Motor neuron (in vitro differentiated cells): ENCODE results near the gene PBX3. TPM values are rescaled to one million over a fixed set of nuclear protein-coding genes. Genes with fewer than 3 reads are reported as not detected.
A peak's percentile ranks its signal among the peaks of the same experiment; 100 is the strongest.

Experiments used
- ATAC-seq, 8 experiments: fragments of 200-7000 bp; cut with Tn5 transposase; replicated peaks in 6 of 8; 2 replicates each; pipeline ENCODE4 v1.8.0; 2021; ENCODE audit warnings: mild to moderate bottlenecking in 8 of 8, moderate library complexity in 8 of 8
- H3K27ac ChIP-seq, 2 donors: fragments of 250-450 bp; sonication (Bioruptor Pico); 2 replicates each; pipeline ENCODE4 v1.9.0; 2021; ENCODE audit warnings: antibody characterized with exemption in 2 of 2, mild to moderate bottlenecking in 2 of 2, moderate library complexity in 1 of 2
- H3K4me1 ChIP-seq, 2 donors: fragments of 250-450 bp; sonication (Bioruptor Pico); replicated peaks in 1 of 2; 2 replicates each; pipeline ENCODE4 v1.6.1; 2021; ENCODE audit warnings: antibody characterized with exemption in 2 of 2, mild to moderate bottlenecking in 2 of 2, moderate library complexity in 1 of 2
- H3K4me3 ChIP-seq, 5 donors: fragments of 250-450 bp; sonication (Bioruptor Pico); 2 replicates each; pipeline ENCODE4 v1.9.0; 2021; ENCODE audit warnings: antibody characterized with exemption in 5 of 5, mild to moderate bottlenecking in 5 of 5, moderate library complexity in 4 of 5
- WGBS, 10 experiments: fragments of 450-650 bp; shearing (Covaris generic); methylation state at CpG; one replicate each; pipeline ENCODE4 v1.0.0; 2022; 5-methylcytosine and 5-hydroxymethylcytosine counted together
- in situ Hi-C, 9 experiments: fragments of 400-800 bp; cut with MboI; loops; one replicate each; pipeline ENCODE4 v1.15.0; 2021; ENCODE audit warnings: low sequenced_read_pairs in 9 of 9, low pct_unique_long_range_greater_than_20kb in 2 of 9; ENCODE audit not compliant: unreplicated experiment in 9 of 9
- total RNA-seq, 8 experiments: library from RNA; unstranded; fragments of 300-600 nt; gene quantifications; 2 replicates each; pipeline versions ENCODE4 v1.2.3 to v1.2.4, GENCODE V29; 2022

The PBX3 gene
- total RNA-seq = 100 to 1,000 TPM in 3 of 8 experiments, 10 to 100 TPM in 5; 24.0 to 157 (median 75.5) TPM

GRCh38 chr9:125747053-125747764 lies at the start of gene PBX3:
Gene PBX3 (plus strand): TSS chr9:125747373.
- ATAC-seq = peak in 6 of 8 experiments; percentile 3 to 12 (median 4)
- WGBS, 10 experiments = 20% methylated on average over 1 of the region's 107 CpGs; no CpG with 5 or more reads in 9 of the 10 experiments
- Histone ChIP-seq H3K4me3 (peak within 1 kb of the TSS; percentile 77 to 100 (median 92)), H3K27ac (peak within 1 kb of the TSS; percentile 91 to 92), H3K4me1 (peaks cover 8 to 9% of the 10 kb centered on the region in 2 donors)
- in situ Hi-C loops = loop anchor here in 2 of 9 experiments (25.0 kb wide), 1 partner anchor 335 kb away; no protein-coding TSS in a partner anchor

DNA sequence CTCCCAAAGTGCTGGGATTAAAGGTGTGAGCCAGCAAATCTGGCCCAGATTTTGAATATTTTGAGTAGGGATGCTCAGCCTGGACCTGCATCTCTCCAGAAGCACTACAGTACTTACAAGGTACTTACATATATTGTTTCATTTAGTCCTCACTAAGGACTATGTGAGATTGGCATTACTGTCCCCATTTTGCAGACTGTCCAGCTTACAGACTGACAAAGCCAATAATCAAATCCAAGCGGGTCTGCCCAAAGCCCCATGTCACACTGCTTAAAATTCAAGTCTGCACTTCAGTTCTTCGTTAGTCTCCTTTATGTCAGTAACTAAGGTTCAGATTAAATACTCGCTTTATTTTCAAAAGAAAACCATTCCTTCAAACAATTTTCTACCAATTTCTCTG lies 47.3 kb upstream of the PBX3 start:
- no peak for ATAC-seq
- peaks cover 7 to 20% of the 10 kb centered on the region in 2 donors for H3K4me1 ChIP-seq
- no peak overlapping the region for H3K27ac ChIP-seq
- WGBS, 10 experiments = 80 to 100% (median 99%) methylated on average over 1 to 3 of the region's 3 CpGs; no CpG with 5 or more reads in 2 of the 10 experiments
- in situ Hi-C loops = no loop called here
- no peak overlapping the region for H3K4me3 ChIP-seq

DNA sequence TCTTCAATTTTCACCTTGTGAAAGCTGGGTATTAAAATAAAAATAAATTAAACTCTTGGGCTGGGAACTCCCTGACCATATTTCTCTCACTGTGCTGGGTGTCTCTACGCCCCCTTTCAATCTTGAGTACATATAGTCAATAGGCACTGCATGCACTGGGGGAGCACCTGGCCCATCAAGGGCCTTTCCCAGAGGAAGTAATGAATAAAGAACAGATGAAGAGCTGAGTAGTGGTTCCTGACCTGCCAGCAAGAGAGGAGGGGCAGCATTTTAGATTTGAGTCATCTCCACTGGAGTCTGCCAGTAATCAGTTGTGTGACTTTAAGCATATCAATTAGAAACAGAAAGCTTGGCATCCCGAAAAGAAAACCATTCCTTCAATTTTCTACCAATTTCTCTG lies 46.4 kb upstream of the PBX3 start:
- WGBS, 10 experiments = 0 to 100% (median 37%) methylated on average over 1 to 2 of the region's 2 CpGs; no CpG with 5 or more reads in 2 of the 10 experiments
- H3K4me1 ChIP-seq = peaks cover 7 to 22% of the 10 kb centered on the region in 2 donors
- H3K4me3 ChIP-seq = peak overlapping the region in 1 of 5 donors; percentile 6
- ATAC-seq = peak; percentile 47 to 93 (median 77)
- in situ Hi-C loops = no loop called here
- H3K27ac ChIP-seq = no peak overlapping the region

DNA sequence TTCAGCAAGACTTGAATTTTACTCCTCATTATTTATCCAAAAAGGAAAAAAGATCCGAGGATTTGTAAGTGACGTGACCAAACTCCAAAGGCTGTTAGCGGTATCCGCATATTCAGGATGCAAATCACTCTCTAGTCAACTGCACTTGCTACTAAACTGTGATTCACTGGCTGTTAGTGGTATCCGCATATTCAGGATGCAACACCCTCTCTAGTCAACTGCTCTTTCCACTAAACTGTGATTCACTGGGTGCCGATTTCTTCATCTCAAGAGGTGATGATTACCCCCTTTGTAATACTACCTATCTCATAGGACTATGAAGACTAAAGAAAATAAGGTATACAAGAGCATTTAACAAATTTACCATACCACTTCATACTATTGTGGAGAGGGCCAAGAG lies 45.8 kb upstream of the PBX3 start:
- H3K4me3 ChIP-seq = peak overlapping the region in 1 of 5 donors; percentile 6
- peaks cover 7 to 27% of the 10 kb centered on the region in 2 donors for H3K4me1 ChIP-seq
- ATAC-seq = peak; percentile 58 to 99 (median 82)
- in situ Hi-C loops = no loop called here
- H3K27ac ChIP-seq = no peak overlapping the region
- WGBS, 10 experiments = 0 to 56% (median 6%) methylated on average over 2 to 6 of the region's 6 CpGs; no CpG with 5 or more reads in 1 of the 10 experiments

DNA sequence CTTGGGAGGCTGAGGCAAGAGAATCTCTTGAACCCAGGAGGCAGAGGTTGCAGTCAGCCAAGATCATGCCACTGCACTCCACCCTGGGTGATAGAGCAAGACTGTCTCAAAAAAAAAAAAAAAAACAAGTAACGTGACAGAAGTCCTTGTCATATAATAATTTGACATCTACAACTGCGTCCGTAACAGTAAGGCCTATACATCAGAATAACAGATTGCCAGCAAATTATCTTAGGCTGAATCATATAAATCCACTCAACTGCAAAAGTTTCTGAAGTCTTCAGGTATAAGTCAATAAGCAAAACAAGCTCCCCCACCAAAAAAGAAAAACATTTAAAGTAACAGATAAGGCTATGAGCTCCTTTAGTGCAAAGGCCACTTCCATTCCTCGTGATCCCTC lies 43.5 kb upstream of the PBX3 start:
- Histone ChIP-seq H3K4me1 (peaks cover 10 to 30% of the 10 kb centered on the region in 2 donors), H3K4me3 (no peak overlapping the region), H3K27ac (no peak overlapping the region)
- in situ Hi-C loops = no loop called here
- 76 to 100% (median 88%) methylated on average over 1 to 4 of the region's 4 CpGs for WGBS, 10 experiments
- no peak for ATAC-seq

DNA sequence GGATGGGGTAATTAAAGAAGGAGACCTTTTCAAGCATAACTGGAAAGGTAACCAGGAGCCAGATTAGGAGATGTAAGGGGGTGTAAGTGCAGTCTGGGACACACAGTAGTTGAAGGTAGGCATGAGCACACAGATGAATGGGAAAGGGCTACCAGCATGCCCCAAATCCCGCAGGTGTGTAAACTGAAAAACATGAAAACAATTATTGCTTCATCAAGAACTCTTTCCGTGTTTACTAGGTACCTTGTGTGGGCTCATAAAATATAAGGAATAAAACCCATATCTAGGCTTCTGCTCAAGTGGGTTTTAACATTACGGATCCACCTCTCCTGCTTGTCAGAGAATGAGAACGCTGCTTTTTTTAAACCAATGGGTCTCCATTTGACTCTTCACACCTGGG lies 41.3 kb upstream of the PBX3 start:
- no peak for ATAC-seq
- Histone ChIP-seq H3K27ac (no peak overlapping the region), H3K4me1 (peaks cover 6 to 24% of the 10 kb centered on the region in 2 donors), H3K4me3 (peak overlapping the region in 4 of 5 donors; percentile 65 to 85 (median 78))
- 50 to 100% (median 80%) methylated on average over 1 to 4 of the region's 4 CpGs; no CpG with 5 or more reads in 1 of the 10 experiments for WGBS, 10 experiments
- in situ Hi-C loops = no loop called here

DNA sequence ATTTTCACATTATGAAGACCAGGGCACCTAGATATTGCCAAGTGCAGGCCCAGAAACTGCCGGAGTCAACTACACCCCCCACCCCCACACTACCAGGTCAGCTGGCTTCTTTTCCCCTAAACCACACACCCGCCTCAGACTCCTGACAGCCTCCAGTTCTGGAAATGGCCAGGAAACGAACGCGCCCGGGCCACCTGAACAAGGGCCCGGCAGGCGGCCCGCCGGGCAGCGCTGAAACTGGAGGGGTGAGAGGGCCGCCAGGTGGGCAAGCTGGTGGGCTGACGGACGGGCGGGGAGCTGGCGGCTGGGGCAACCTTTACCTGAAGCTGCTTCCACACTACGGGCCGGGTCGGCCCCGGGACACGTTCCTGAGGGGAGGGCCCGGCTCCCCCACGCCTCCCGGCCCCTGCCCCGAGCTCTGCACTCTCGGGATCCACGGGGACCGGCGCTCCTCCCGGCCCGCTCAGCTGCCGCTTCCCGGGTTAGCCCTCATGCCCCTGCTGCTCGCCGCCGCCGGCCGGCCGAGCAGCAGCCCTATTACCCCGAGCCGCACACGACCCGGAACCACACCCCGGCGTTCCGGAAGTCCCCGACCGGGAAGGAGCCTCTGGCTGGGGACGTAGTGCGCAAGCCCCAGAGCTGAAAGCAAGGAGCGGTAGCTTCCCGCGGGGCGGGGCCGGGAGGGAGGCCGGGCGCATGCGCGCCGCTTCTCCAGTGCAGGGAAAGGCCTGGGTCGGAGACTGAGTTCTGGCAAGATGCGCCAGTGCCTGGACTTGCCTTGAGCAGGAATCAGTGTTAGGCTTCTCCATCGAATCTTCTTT lies 40.3 kb upstream of the PBX3 start, which contains the start of gene MAPKAP1:
TSS of gene MAPKAP1 (minus strand) at position 558 of the 821 bp plus-strand sequence. CDS start 34,634 bp downstream, outside the sequence.
- peak; percentile 99 to 100 (median 100) for ATAC-seq
- H3K27ac ChIP-seq = peak within 1 kb of the TSS; percentile 47 to 74
- WGBS, 10 experiments = 0 to 6% (median 0%) methylated on average over 1 to 3 of the region's 63 CpGs; no CpG with 5 or more reads in 5 of the 10 experiments
- H3K4me1 ChIP-seq = peaks cover 3 to 14% of the 10 kb centered on the region in 2 donors
- in situ Hi-C loops = no loop called here
- peak within 1 kb of the TSS; percentile 65 to 85 (median 76) for H3K4me3 ChIP-seq

- 0 to 60% (median 45%) methylated on average over 1 to 2 of the region's 4 CpGs; no CpG with 5 or more reads in 2 of the 10 experiments for WGBS, 10 experiments
- peaks cover 3 to 11% of the 10 kb centered on the region in 2 donors for H3K4me1 ChIP-seq
- ATAC-seq = peak in 3 of 8 experiments; percentile 9 to 14 (median 10)
- in situ Hi-C loops = no loop called here
- peak overlapping the region in 4 of 5 donors; percentile 8 to 85 (median 74) for H3K4me3 ChIP-seq
- peak overlapping the region; percentile 3 to 74 for H3K27ac ChIP-seq
These were observed 39.7 kb upstream of the PBX3 start for GRCh38 chr9:125707472-125707804.

DNA sequence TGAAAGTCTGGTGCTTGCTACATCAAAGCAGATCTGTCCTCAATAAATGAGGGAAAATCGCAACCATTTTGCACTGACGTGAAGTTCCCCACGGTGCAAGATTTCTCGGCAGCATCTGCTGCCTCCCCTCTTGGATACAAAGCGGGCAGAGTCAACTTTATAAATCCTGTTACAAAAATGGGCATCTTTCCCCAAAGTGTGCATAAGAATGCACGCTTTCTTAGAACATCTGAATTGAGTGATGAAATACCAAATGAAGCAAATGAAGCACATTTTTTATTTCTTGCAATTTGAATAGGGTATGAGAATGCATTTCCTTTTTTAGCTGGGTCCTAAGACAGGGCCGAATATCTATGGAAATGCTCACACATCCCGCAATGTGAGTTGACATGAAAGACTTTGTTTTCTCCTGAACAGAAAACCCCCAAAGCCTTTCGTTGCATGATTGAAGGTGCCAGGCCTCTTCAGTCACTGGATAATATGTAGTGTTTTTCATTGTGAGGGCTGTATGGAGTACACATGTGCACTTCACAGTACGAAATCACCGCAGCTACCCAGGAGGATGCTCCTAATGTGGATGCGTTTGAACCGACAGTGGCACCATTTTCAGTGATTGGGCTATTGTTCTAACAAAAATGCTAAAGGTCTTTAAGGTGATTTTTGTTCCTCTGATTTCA lies 20.6 kb upstream of the PBX3 start:
- Histone ChIP-seq H3K27ac (no peak overlapping the region), H3K4me1 (peaks cover 0 to 14% of the 10 kb centered on the region in 2 donors), H3K4me3 (no peak overlapping the region)
- WGBS, 10 experiments = 3 to 91% (median 77%) methylated on average over 2 to 12 of the region's 13 CpGs; no CpG with 5 or more reads in 1 of the 10 experiments
- in situ Hi-C loops = loop anchor here in 2 of 9 experiments (25.0 kb wide), 1 partner anchor 314 kb away; no protein-coding TSS in a partner anchor
- peak in 4 of 8 experiments; percentile 38 to 80 (median 58) for ATAC-seq

DNA sequence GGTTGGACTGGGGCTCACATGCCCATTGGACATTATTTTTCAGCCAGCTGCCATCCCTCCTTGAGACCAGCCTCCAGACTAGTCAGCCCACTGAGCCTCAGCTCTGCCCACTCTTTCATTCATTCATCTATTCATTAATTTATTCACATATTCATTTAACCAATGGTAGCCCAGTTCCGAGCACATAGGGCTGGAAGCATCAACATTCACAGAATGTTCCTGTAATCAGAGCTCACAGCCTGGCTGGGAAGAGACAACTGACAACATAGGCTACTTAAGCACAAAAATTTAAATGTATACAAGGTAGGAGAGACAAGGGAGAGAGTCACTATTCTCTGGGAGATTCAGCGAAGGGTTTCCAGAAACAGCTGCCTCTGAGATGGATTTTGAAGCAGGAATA lies 17.0 kb upstream of the PBX3 start:
- WGBS, 10 experiments = 67 to 100% (median 80%) methylated on average over 1 to 2 of the region's 2 CpGs; no CpG with 5 or more reads in 4 of the 10 experiments
- peaks cover 0 to 14% of the 10 kb centered on the region in 2 donors for H3K4me1 ChIP-seq
- no peak overlapping the region for H3K27ac ChIP-seq
- H3K4me3 ChIP-seq = no peak overlapping the region
- ATAC-seq = peak in 2 of 8 experiments; percentile 28 to 61
- in situ Hi-C loops = loop anchor here in 2 of 9 experiments (25.0 kb wide), 1 partner anchor 318 kb away; no protein-coding TSS in a partner anchor

GRCh38 chr9:125732562-125732961 lies 14.6 kb upstream of the PBX3 start:
- Histone ChIP-seq H3K4me1 (peaks cover 0 to 3% of the 10 kb centered on the region in 2 donors), H3K4me3 (no peak overlapping the region), H3K27ac (no peak overlapping the region)
- in situ Hi-C loops = loop anchor here in 2 of 9 experiments (25.0 kb wide), 1 partner anchor 320 kb away; no protein-coding TSS in a partner anchor
- ATAC-seq = peak in 1 of 8 experiments; percentile 79
- WGBS, 10 experiments = 94 to 100% methylated on average over 2 of the region's 2 CpGs; no CpG with 5 or more reads in 8 of the 10 experiments

- no peak overlapping the region for H3K27ac ChIP-seq
- 60 to 100% (median 78%) methylated on average over 1 to 3 of the region's 3 CpGs; no CpG with 5 or more reads in 1 of the 10 experiments for WGBS, 10 experiments
- peak in 7 of 8 experiments; percentile 43 to 92 (median 83) for ATAC-seq
- H3K4me1 ChIP-seq = no peaks in the 10 kb centered on the region
- H3K4me3 ChIP-seq = no peak overlapping the region
- in situ Hi-C loops = loop anchor here in 2 of 9 experiments (25.0 kb wide), 1 partner anchor 327 kb away; no protein-coding TSS in a partner anchor
These were observed 7.7 kb upstream of the PBX3 start for GRCh38 chr9:125739436-125739835.
